Osteoblast (primary cell): ENCODE measurements around the gene MTNR1B. TPM values are rescaled to one million over a fixed set of nuclear protein-coding genes. Genes with fewer than 3 reads are reported as not detected.

Experiments
- DNase-seq: peaks from one replicate; pipeline ENCODE4 v3.0.0; 2011; ENCODE audit warnings: low spot score, mixed read lengths; ENCODE audit not compliant: insufficient read length; ENCODE audit errors: missing footprints
- H2AFZ ChIP-seq: 2 replicates; pipeline ENCODE4 v1.6.0; 2011; ENCODE audit warnings: mild to moderate bottlenecking, low read length
- H3K27ac ChIP-seq: 2 replicates; pipeline ENCODE4 v1.5.1; 2011; ENCODE audit warnings: mild to moderate bottlenecking, low read depth, low read length, moderate library complexity
- H3K27me3 ChIP-seq: 2 replicates; pipeline ENCODE4 v1.6.0; 2012; ENCODE audit warnings: mild to moderate bottlenecking, control low read depth, inconsistent platforms, low read length, moderate library complexity; ENCODE audit not compliant: insufficient read depth
- H3K36me3 ChIP-seq: 2 replicates; pipeline ENCODE4 v1.5.1; 2011; ENCODE audit warnings: mild to moderate bottlenecking, low read length, control low read depth, moderate library complexity; ENCODE audit not compliant: insufficient read depth
- H3K4me1 ChIP-seq: 2 replicates; pipeline ENCODE4 v1.5.1; 2011; ENCODE audit warnings: mild to moderate bottlenecking, low read length, control low read depth, moderate library complexity; ENCODE audit not compliant: insufficient read depth
- H3K4me2 ChIP-seq: 2 replicates; pipeline ENCODE4 v1.6.0; 2011; ENCODE audit warnings: mild to moderate bottlenecking, low read length; ENCODE audit not compliant: insufficient read depth
- H3K4me3 ChIP-seq: fragments of 200-600 bp; sonication (generic); 3 replicates; pipeline ENCODE4 v1.5.1; 2012; ENCODE audit warnings: mild to moderate bottlenecking, low read length, inconsistent platforms; ENCODE audit not compliant: insufficient read depth
- H3K79me2 ChIP-seq: 2 replicates; pipeline ENCODE4 v1.6.0; 2012; ENCODE audit warnings: mild to moderate bottlenecking, low read length, control low read depth, inconsistent platforms; ENCODE audit not compliant: insufficient read depth
- H3K9me3 ChIP-seq: 2 replicates; pipeline ENCODE4 v1.5.1; 2011; ENCODE audit warnings: low read depth, low read length, control low read depth
- H4K20me1 ChIP-seq: 2 replicates; pipeline ENCODE4 v1.6.0; 2012; ENCODE audit warnings: mild to moderate bottlenecking, low read length, control low read depth; ENCODE audit not compliant: insufficient read depth
- CTCF ChIP-seq: IDR thresholded peaks from 2 replicates; pipeline ENCODE4 v1.5.1; 2011; ENCODE audit warnings: mild to moderate bottlenecking, low read depth, low read length, moderate library complexity; ENCODE audit errors: extremely low read depth
- total RNA-seq: library from RNA; depleted of rRNA; stranded (reverse); fragments of >200 nt; gene quantifications from 2 replicates; pipeline ENCODE4 v1.2.3, GENCODE V29; 2012

The MTNR1B gene
- total RNA-seq, 1 donor = not detected

- DNase-seq = peak; percentile 60
- peak overlapping the region; percentile 30 for H2AFZ ChIP-seq
- TF ChIP-seq CTCF = no peak
- H3K27me3 ChIP-seq = no peaks in the 10 kb centered on the region
- no peaks in the 10 kb centered on the region for H3K36me3 ChIP-seq
- H3K9me3 ChIP-seq = no peaks in the 10 kb centered on the region
- peak overlapping the region; percentile 71 for H3K27ac ChIP-seq
- H3K4me2 ChIP-seq = peak overlapping the region; percentile 75
- peaks cover 27% of the 10 kb centered on the region for H3K4me1 ChIP-seq
- peak overlapping the region; percentile 47 for H3K4me3 ChIP-seq
- H3K79me2 ChIP-seq = no peaks in the 10 kb centered on the region
- no peaks in the 10 kb centered on the region for H4K20me1 ChIP-seq
Measured at GRCh38 chr11:93020248-93021046, 51.0 kb downstream of the MTNR1B start.

DNA sequence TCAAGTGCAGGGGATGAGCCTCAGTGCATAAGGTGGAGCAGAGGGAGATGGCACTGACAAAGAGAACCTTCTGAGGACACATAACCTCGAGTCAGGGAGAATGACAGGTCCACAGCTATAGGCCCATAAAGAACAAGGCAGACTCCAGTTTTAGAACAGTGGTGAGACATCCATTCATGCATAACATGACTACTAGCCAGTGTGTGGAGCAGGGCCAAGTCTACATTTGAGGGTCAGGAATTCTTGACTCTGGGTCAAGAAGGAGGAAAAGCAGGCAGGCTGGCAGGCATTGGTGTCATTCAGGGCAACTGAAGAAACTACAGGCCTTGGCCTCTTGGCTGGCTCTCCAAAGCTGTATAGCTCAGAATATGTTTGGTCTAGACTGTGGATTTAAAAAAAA, 54.9 kb downstream of the MTNR1B start:
- Histone ChIP-seq H2AFZ (no peak overlapping the region), H3K27ac (no peak overlapping the region), H4K20me1 (no peaks in the 10 kb centered on the region), H3K9me3 (no peaks in the 10 kb centered on the region), H3K79me2 (no peaks in the 10 kb centered on the region), H3K4me2 (no peak overlapping the region), H3K4me3 (no peak overlapping the region), H3K36me3 (no peaks in the 10 kb centered on the region), H3K4me1 (peaks cover 27% of the 10 kb centered on the region), H3K27me3 (no peaks in the 10 kb centered on the region)
- no peak for DNase-seq
- TF ChIP-seq CTCF = no peak

GRCh38 chr11:93025558-93026255, 56.3 kb downstream of the MTNR1B start:
- H3K4me1 ChIP-seq = peaks cover 17% of the 10 kb centered on the region
- H3K4me2 ChIP-seq = no peak overlapping the region
- no peak overlapping the region for H3K27ac ChIP-seq
- no peak overlapping the region for H3K4me3 ChIP-seq
- H3K36me3 ChIP-seq = no peaks in the 10 kb centered on the region
- no peak for DNase-seq
- H2AFZ ChIP-seq = no peak overlapping the region
- no peaks in the 10 kb centered on the region for H4K20me1 ChIP-seq
- H3K9me3 ChIP-seq = no peaks in the 10 kb centered on the region
- TF ChIP-seq CTCF = no peak
- no peaks in the 10 kb centered on the region for H3K27me3 ChIP-seq
- no peaks in the 10 kb centered on the region for H3K79me2 ChIP-seq

GRCh38 chr11:93028960-93029522, 59.6 kb downstream of the MTNR1B start:
- no peak overlapping the region for H3K4me2 ChIP-seq
- H3K27ac ChIP-seq = no peak overlapping the region
- DNase-seq = no peak
- H2AFZ ChIP-seq = no peak overlapping the region
- H3K4me1 ChIP-seq = peaks cover 8% of the 10 kb centered on the region
- TF ChIP-seq CTCF = no peak
- H3K36me3 ChIP-seq = no peaks in the 10 kb centered on the region
- no peak overlapping the region for H3K4me3 ChIP-seq
- no peaks in the 10 kb centered on the region for H3K79me2 ChIP-seq
- no peaks in the 10 kb centered on the region for H3K9me3 ChIP-seq
- no peaks in the 10 kb centered on the region for H4K20me1 ChIP-seq
- no peaks in the 10 kb centered on the region for H3K27me3 ChIP-seq
